HG03108 (cell line): Measurements from ENCODE around the gene FMO2.

Experiments
- ATAC-seq: cut with Tn5 transposase; IDR thresholded peaks from one replicate; pipeline ENCODE4 v1.9.1; 2021; ENCODE audit warnings: moderate library complexity; ENCODE audit not compliant: unreplicated experiment

Gene FMO2

GRCh38 chr1:171174560-171175294 lies 10.4 kb upstream of the FMO2 start:
- no peak for ATAC-seq

GRCh38 chr1:171177261-171177660 lies 7.8 kb upstream of the FMO2 start:
- ATAC-seq: no peak

DNA sequence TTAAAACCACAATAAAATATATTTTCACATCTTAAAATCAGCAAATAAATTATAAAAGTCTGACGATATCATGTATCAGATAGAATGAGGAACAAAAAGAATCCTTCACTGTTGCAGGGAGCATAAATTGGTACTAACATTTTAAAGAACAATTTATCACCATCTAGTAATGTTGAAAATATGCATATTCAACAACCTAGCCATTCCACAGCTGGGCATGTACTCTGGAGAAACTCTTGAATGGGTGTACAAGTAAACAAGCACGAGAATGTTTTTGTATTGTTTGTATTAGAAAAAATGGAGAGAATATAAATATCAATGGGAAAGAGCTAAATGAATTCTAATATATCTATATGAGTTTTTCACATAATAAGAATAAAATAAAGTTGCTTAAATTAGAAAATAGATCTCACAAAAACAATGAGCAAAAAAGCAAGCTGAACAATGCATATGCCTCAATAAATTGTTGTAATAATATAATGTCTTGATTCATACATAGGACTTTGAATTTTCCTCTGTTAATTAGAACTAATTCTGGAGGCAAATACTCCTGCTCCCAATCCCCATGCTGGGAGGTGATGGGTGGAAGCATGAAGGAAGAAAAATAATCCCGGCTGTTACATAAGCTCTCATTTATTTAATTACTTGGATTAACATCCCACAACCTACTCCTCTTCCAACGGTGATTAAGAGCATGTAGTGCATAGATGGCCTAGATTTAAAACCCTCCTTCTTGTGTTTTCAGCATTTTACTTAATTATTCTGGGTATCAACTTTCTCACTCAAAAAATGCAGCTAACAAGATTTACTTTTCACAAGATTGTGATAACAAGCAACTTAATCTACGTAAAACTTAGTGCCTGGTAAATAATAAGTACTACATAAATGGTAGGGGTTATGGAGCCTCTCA lies 5.5 kb upstream of the FMO2 start:
- ATAC-seq: no peak

DNA sequence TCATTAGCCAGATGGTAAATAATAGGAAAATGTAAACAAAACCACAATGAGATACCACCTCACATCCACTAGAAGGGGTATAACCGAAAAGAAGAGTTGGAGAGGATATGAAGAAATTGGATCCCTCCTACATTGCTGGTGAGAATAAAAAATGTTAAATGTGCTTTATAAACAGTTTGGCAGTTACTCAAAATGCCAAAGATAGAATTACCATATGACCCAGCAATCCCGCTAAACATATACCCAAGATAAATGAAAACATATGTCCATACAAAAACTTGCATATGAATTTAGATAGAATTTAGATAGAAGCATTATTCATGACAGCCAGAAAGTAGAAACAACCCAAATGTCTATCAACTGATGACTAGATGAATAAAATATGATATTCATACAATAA lies 4.4 kb upstream of the FMO2 start:
- ATAC-seq: no peak

DNA sequence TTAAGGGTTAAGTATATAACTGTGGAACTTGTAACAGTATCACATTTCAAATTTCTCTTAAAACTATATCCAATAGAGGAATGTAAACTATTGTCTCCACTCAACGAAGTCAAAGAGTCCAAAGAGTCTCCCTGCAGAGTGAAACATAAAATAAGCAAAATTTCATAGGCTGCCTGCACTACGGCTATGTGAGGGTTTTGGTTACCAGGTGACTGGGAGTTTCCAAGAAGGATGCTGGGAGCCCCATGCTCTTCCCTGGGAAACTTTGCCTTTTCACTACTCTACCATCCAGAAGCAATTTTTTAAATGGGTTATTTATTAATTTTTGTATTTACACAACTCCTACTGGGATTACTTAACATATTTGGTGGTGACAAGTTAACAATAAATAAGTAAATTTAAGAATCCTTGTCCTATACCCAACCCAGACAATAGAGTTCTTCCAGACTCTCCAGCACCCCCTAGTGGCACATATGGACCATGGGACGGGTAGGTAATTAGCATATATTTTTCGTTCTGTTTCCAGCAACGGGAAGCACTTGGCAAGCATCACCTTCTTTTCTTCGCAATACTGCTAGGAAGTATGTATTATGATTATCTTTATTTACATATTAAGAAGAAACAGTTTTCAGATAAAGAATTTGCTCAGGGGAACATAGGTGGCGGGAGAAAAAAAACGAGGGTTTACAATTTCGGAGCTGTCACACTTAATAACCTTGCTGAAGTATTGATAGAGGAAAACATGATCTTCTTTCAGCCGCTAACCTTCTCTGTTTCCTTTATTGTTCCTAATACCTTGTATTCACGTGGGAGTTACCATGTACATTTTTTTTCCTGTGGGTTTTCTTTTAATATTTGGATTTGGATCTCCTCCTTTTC lies 3.5 kb downstream of the FMO2 start:
- ATAC-seq: no peak

DNA sequence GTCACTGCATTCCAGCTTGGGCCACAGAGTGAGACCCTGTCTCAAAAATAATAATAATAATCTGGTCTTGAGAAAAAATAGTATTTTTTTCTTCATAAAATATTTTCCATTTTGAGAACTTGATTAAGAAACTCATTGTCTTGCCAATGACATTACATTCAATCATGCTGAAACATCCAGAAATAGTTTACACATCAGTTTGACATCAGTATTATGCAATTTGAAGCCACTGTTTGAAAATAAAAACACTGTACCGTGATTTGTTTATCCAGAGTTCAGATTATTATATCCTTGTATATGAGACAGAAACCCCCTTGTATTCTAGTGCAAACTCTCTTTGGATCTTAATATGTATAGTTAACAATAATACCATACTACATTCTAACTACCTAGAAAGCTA lies 6.9 kb downstream of the FMO2 start:
- ATAC-seq: no peak

DNA sequence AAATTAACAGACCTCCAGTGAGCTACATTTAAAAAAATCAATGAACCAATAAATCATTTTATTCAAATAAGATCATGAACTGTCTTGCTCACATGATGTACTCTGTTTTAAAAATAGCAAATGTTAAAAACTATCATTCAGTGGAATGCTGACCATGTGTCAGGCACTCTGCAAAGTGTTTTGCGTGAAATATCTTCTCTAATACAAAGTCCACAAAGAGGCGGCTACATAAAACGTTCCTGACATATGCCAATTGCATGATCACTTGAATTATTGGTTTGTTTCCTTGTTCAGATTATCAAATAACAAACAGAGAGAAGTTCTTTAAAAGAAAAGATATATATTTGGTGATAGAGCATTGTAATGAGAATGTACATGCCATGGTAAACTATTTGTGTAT lies 10.7 kb downstream of the FMO2 start:
- ATAC-seq: no peak

GRCh38 chr1:171196351-171196750 lies 11.3 kb downstream of the FMO2 start:
- ATAC-seq: no peak

- ATAC-seq: no peak
Observed at GRCh38 chr1:171198081-171198480, 13.0 kb downstream of the FMO2 start.

DNA sequence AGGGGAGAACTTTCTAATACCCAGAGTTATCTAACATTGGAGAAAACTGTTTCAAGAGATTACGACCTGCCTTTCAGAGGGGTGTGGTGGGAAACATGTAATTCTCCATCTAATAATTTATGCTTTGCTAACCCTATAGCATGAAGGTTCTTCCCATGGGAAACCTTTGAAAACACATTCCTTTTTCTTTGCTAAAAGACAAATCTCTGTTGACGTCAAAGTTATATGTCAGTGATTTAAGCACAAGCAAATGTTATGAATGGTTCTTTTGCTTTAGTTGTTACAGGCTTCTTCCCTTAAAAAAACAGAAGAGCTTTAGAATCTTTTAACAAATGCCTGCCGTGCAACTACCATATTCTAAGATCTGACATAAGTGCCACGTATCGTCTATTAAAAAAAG lies 19.2 kb downstream of the FMO2 start:
- no peak for ATAC-seq

- no peak for ATAC-seq
Observed at GRCh38 chr1:171206204-171206977, 21.3 kb downstream of the FMO2 start.

DNA sequence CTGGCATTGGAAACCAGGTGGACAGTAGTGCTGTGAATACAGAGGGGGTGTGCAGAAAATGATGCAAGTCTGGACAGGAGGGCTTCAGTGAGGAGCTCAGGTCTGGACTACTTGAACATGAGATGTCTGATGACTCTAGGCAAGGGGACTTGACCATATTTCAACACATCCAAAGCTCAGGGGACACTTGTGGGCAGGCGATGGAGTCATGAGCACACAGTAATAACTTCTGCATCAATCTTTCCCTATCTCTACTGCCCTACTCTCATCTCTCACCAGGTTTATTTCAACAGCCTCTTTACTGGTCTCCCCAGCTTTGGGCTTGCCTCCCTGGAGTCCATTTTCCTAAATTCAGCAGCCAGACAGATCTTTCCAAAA lies 21.9 kb downstream of the FMO2 start:
- no peak for ATAC-seq

DNA sequence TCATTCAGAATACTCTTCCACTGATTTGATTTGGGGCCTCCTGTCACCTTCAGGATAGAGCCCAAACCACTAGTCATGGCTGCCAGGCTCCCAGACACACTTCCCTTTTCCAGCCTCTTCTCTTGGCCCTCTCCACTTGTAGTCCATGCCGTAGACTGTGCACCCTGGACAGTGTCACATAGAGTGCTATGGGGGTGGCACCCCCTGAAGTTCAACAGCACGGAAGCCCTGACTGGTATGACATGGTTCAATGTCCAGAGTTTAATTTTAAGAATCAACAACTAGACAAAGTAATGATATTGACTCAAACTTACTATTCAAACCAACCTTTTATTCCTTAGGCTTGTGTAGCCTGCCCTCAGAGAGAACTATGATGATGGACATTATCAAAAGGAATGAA lies 22.3 kb downstream of the FMO2 start:
- no peak for ATAC-seq

DNA sequence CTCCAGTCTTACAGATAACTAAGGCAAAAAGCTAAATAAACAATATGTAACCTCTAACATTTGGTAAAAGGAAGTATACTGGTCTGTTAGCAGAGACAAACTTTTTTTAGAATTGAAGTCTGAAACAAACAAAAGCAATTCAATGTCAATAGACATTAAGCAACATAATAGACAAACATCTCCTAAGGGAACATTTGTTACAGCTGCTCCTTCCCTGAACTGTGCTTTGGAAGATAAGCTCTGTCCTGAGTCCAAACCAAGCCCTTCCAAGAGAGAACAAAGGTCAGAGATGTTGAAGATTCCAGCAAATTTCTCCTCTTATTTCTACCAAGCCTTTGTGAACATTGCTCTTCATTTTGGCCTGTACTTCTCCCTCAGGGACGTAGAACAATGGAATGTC lies 25.3 kb downstream of the FMO2 start:
- ATAC-seq: no peak

DNA sequence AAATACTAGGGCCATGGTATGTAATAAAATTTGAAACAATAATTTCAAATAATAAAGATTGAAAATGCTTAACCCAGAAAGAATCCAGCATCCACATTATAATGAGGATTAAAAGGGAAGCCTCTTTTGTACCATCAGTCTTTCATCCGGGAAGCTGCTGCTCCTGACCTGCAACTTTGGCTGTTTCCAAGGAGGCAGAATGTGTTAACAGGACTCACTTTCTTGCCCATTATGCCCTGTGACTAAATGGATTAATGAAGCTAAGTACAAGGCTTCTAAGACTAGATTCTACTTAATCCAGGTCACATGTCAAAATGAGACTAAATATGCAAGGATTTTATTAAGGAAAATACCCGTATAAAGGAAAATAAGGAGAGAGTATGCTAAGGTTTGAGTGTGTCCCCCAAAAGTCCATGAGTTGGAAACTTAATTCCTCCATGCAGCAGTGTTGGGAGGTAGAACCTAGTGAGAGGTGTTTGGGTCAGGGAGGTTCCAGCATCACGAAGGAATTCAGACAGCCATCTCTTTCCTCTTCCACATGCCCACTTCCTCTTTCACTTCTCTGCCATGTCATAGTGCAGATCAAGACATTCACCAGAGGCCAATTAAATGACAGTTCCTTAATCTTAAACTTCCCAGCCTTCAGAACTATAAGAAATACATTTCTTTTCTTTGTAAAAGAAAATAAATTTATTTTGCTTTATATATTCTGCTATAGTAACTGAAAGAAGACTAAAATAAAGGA lies 27.7 kb downstream of the FMO2 start:
- ATAC-seq: no peak

GRCh38 chr1:171213559-171214454 lies 28.7 kb downstream of the FMO2 start:
- no peak for ATAC-seq

DNA sequence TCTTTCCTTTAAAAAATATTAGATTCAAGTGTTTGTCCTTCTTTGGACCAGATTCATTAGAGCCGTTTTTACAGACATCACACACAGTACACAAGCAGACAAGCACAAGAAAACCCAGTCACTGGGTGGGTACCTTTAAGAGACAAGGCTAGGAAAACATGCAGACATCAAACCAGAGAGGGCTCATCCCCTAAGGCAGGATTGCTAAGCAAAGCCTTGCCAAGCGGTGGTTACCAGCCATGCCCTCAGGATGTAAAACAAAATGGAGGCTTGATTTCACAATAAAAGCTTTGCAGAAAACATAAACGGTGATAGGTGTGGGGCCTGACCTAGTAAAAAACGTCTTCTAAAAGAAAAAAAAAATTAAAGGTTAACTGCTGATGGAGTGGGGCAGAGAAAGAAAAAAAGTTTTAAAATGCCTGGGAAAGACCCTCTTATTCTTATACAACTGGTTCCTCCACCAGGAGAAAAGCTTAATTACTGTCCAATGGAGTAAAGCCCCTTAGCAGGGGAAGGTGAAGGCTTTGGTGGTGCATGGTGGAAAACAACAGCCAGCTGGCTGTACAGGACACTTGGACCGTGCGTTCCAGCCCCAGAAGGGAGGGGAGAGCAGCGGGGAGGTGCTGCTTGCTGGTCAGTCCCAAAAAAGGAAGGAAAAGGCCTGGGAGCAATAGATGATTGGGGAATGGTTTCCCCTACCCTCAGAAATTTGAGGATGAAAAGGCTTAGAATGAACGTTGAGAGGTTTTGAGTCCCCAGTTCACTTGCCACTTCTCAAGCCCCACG lies 32.8 kb downstream of the FMO2 start:
- ATAC-seq: no peak

- ATAC-seq: no peak
Observed at GRCh38 chr1:171218661-171219060, 33.6 kb downstream of the FMO2 start.
